Right cardiac atrium (tissue), 5 donors: ENCODE data around the gene CHTF18. TPM values are rescaled to one million over a fixed set of nuclear protein-coding genes. Genes with fewer than 3 reads are reported as not detected.
"Not testable (repeated sequence)": the region's sequence is repeated elsewhere in the genome, so short reads cannot be mapped to it uniquely, and the experiment has no call there.

Experiments
- ATAC-seq, 2 donors: fragments of 200-7000 bp; cut with Tn5 transposase; one replicate each; pipeline versions ENCODE4 v1.8.0 to v1.9.1; 2020; ENCODE audit warnings: moderate library complexity in 2 of 2, mild to moderate bottlenecking in 1 of 2
- DNase-seq, 3 donors: peaks; one replicate each; pipeline ENCODE4 v3.0.0-alpha.2; 2020
- H3K27ac ChIP-seq: one replicate; pipeline ENCODE4 v1.5.1; 2013; ENCODE audit warnings: mild to moderate bottlenecking, low read length, control low read depth, moderate library complexity
- H3K27me3 ChIP-seq: one replicate; pipeline ENCODE4 v1.6.1; 2013; ENCODE audit not compliant: control insufficient read depth, insufficient read depth
- H3K4me1 ChIP-seq: one replicate; pipeline ENCODE4 v1.6.1; 2013; ENCODE audit warnings: low read length; ENCODE audit not compliant: control insufficient read depth, insufficient read depth
- H3K4me3 ChIP-seq: one replicate; pipeline ENCODE4 v1.5.1; 2013; ENCODE audit warnings: low read length, control low read depth
- H3K9me3 ChIP-seq: one replicate; pipeline ENCODE4 v1.6.1; 2013; ENCODE audit warnings: low read length; ENCODE audit not compliant: control insufficient read depth
- WGBS: extraction: QIAGEN DNeasy Blood & Tissue Kit; methylation state at CpG from one replicate; pipeline ENCODE4 v1.1.7; 2013; 5-methylcytosine and 5-hydroxymethylcytosine counted together
- intact Hi-C, 4 donors: fragments of 100-400 bp; cut with DNase I; formaldehyde crosslinking; loops; one replicate each; pipeline versions ENCODE4 v1.11.0 to v1.14.0; 2022 to 2023
- polyA plus RNA-seq: library from polyadenylated mRNA; stranded (reverse); fragments of 200-250 nt; gene quantifications from one replicate; pipeline ENCODE4 v1.2.3, GENCODE V29; 2013
- total RNA-seq, 4 donors: library from RNA; stranded (reverse); fragmentation: NEBNext Ultra II Directional; extraction: Animal tissue kit (Norgen Biotek cat#: 25700); gene quantifications; one replicate each; pipeline ENCODE4 v1.2.1, GENCODE V29; 2021
- donor health status: healthy with polysubstance abuse.
- donor health status: DM: no; HTN: yes; CAD: no.
- donor health status: DM: no; HTN: no; CAD: no.
- donor health status: DM: no; HTN: yes; CAD: no; lungs with severe emphysema.
- donor health status: DM: yes; HTN: yes; CAD: no.

Gene CHTF18
- total and polyA plus RNA-seq, 5 donors = 3.4 to 6.9 (median 4.5) TPM

GRCh38 chr16:766820-767640, 21.4 kb upstream of the CHTF18 start:
- H3K9me3 ChIP-seq = no peaks in the 10 kb centered on the region
- WGBS = 63% methylated on average over 39 of the region's 48 CpGs
- DNase-seq (peak in 2 of 3 donors; percentile 30 to 56), ATAC-seq (no peak)
- H3K27me3 ChIP-seq = no peaks in the 10 kb centered on the region
- H3K4me1 ChIP-seq = no peaks in the 10 kb centered on the region
- H3K27ac ChIP-seq = no peak overlapping the region
- H3K4me3 ChIP-seq = no peak overlapping the region
- intact Hi-C loops = no loop called here

- DNase-seq = peak in 2 of 3 donors; percentile 16 to 69
Observed at GRCh38 chr16:767743-768235, 20.6 kb upstream of the CHTF18 start.

GRCh38 chr16:768428-768827, 20.0 kb upstream of the CHTF18 start:
- Histone ChIP-seq H3K27ac (no peak overlapping the region), H3K9me3 (no peaks in the 10 kb centered on the region), H3K27me3 (no peaks in the 10 kb centered on the region), H3K4me1 (no peaks in the 10 kb centered on the region), H3K4me3 (no peak overlapping the region)
- ATAC-seq = no peak
- peak in 2 of 3 donors; percentile 34 to 44 for DNase-seq
- 70% methylated on average over 21 of the region's 21 CpGs for WGBS
- intact Hi-C loops = no loop called here

More at GRCh38 chr16:767743-768235, 20.6 kb upstream of the CHTF18 start:
- no peaks in the 10 kb centered on the region for H3K27me3 ChIP-seq
- WGBS = 72% methylated on average over 24 of the region's 38 CpGs
- no peaks in the 10 kb centered on the region for H3K9me3 ChIP-seq
- intact Hi-C loops = no loop called here
- H3K4me3 ChIP-seq = no peak overlapping the region
- ATAC-seq = no peak
- H3K4me1 ChIP-seq = no peaks in the 10 kb centered on the region
- no peak overlapping the region for H3K27ac ChIP-seq

GRCh38 chr16:769184-769784, 19.1 kb upstream of the CHTF18 start:
- ATAC-seq (no peak), DNase-seq (peak in 2 of 3 donors; percentile 19 to 47)
- H3K9me3 ChIP-seq = no peaks in the 10 kb centered on the region
- no peak overlapping the region for H3K4me3 ChIP-seq
- H3K27me3 ChIP-seq = no peaks in the 10 kb centered on the region
- intact Hi-C loops = no loop called here
- H3K4me1 ChIP-seq = no peaks in the 10 kb centered on the region
- WGBS = 25% methylated on average over 20 of the region's 20 CpGs
- no peak overlapping the region for H3K27ac ChIP-seq

- ATAC-seq (no peak), DNase-seq (peak in 2 of 3 donors; percentile 34 to 44)
- Histone ChIP-seq H3K9me3 (no peaks in the 10 kb centered on the region), H3K4me1 (no peaks in the 10 kb centered on the region), H3K4me3 (no peak overlapping the region), H3K27ac (no peak overlapping the region), H3K27me3 (no peaks in the 10 kb centered on the region)
- intact Hi-C loops = no loop called here
- 70% methylated on average over 19 of the region's 19 CpGs for WGBS
Observed at GRCh38 chr16:769934-770333, 18.5 kb upstream of the CHTF18 start.

GRCh38 chr16:770411-770810, 18.0 kb upstream of the CHTF18 start:
- Histone ChIP-seq H3K27ac (no peak overlapping the region), H3K27me3 (no peaks in the 10 kb centered on the region), H3K9me3 (no peaks in the 10 kb centered on the region), H3K4me1 (no peaks in the 10 kb centered on the region), H3K4me3 (no peak overlapping the region)
- ATAC-seq (no peak), DNase-seq (peak in 2 of 3 donors; percentile 35 to 64)
- 69% methylated on average over 13 of the region's 13 CpGs for WGBS
- intact Hi-C loops = no loop called here

- WGBS = 88% methylated on average over 18 of the region's 18 CpGs
- Histone ChIP-seq H3K9me3 (no peaks in the 10 kb centered on the region), H3K27me3 (no peaks in the 10 kb centered on the region), H3K4me3 (no peak overlapping the region), H3K27ac (no peak overlapping the region), H3K4me1 (no peaks in the 10 kb centered on the region)
- intact Hi-C loops = no loop called here
- ATAC-seq (no peak), DNase-seq (peak in 1 of 3 donors; percentile 36)
Observed at GRCh38 chr16:772959-773358, 15.5 kb upstream of the CHTF18 start.

GRCh38 chr16:774086-775001, 14.1 kb upstream of the CHTF18 start:
- no peaks in the 10 kb centered on the region for H3K4me1 ChIP-seq
- H3K4me3 ChIP-seq = no peak overlapping the region
- no peaks in the 10 kb centered on the region for H3K9me3 ChIP-seq
- 80% methylated on average over 46 of the region's 46 CpGs for WGBS
- no peaks in the 10 kb centered on the region for H3K27me3 ChIP-seq
- intact Hi-C loops = no loop called here
- peak in 2 of 3 donors; percentile 35 to 52 for DNase-seq
- no peak for ATAC-seq
- H3K27ac ChIP-seq = no peak overlapping the region

GRCh38 chr16:775236-775796, 13.1 kb upstream of the CHTF18 start:
- DNase-seq (peak in 1 of 3 donors; percentile 41), ATAC-seq (no peak)
- Histone ChIP-seq H3K4me1 (no peaks in the 10 kb centered on the region), H3K27ac (no peak overlapping the region), H3K4me3 (no peak overlapping the region), H3K9me3 (no peaks in the 10 kb centered on the region), H3K27me3 (no peaks in the 10 kb centered on the region)
- 80% methylated on average over 36 of the region's 36 CpGs for WGBS
- intact Hi-C loops = no loop called here

GRCh38 chr16:776298-776697, 12.1 kb upstream of the CHTF18 start:
- H3K27ac ChIP-seq, H3K4me1 ChIP-seq, H3K27me3 ChIP-seq, intact Hi-C loops, DNase-seq, H3K9me3 ChIP-seq, H3K4me3 ChIP-seq, ATAC-seq: not testable (repeated sequence)
- WGBS = 86% methylated on average over 10 of the region's 10 CpGs
